Activated CD8-positive, alpha-beta memory T cell treated with anti-CD3 and anti-CD28 coated beads for 24 hours (primary cell): ENCODE measurements around the gene DENND6B.
A peak's percentile ranks its signal among the peaks of the same experiment; 100 is the strongest.
"Not testable (repeated sequence)": the region's sequence is repeated elsewhere in the genome, so short reads cannot be mapped to it uniquely, and the experiment has no call there.

Experiments
- DNase-seq: peaks from one replicate; pipeline ENCODE4 v3.0.0-alpha.2; 2020

The DENND6B gene

GRCh38 chr22:50284479-50284878 is 42.3 kb downstream of the DENND6B start:
- no peak for DNase-seq

- no peak for DNase-seq
Observed at GRCh38 chr22:50283821-50284220, 43.0 kb downstream of the DENND6B start.

GRCh38 chr22:50282361-50283155 is 44.3 kb downstream of the DENND6B start:
- DNase-seq: no peak

GRCh38 chr22:50281957-50282356 is 44.9 kb downstream of the DENND6B start:
- DNase-seq: no peak

- no peak for DNase-seq
Observed at GRCh38 chr22:50281384-50281760, 45.4 kb downstream of the DENND6B start.

- no peak for DNase-seq
Observed at GRCh38 chr22:50280708-50281383, 46.0 kb downstream of the DENND6B start.

GRCh38 chr22:50280022-50280707 is 46.6 kb downstream of the DENND6B start:
- no peak for DNase-seq

GRCh38 chr22:50278956-50279619 is 47.7 kb downstream of the DENND6B start:
- DNase-seq: no peak

- no peak for DNase-seq
Observed at GRCh38 chr22:50278461-50278860, 48.4 kb downstream of the DENND6B start.

GRCh38 chr22:50277761-50278160 is 49.1 kb downstream of the DENND6B start:
- DNase-seq: no peak

GRCh38 chr22:50276143-50276542 is 50.7 kb downstream of the DENND6B start:
- DNase-seq: no peak

GRCh38 chr22:50275181-50276055 is 51.4 kb downstream of the DENND6B start:
- DNase-seq: no peak

- DNase-seq: no peak
Observed at GRCh38 chr22:50274771-50275170, 52.0 kb downstream of the DENND6B start.

GRCh38 chr22:50274311-50274710 is 52.5 kb downstream of the DENND6B start:
- DNase-seq: no peak

GRCh38 chr22:50273781-50274180 is 53.0 kb downstream of the DENND6B start:
- not testable (repeated sequence) for DNase-seq

GRCh38 chr22:50273352-50273751 is 53.5 kb downstream of the DENND6B start:
- not testable (repeated sequence) for DNase-seq

GRCh38 chr22:50272044-50272802 is 54.6 kb downstream of the DENND6B start:
- no peak for DNase-seq

- no peak for DNase-seq
Observed at GRCh38 chr22:50271519-50271970, 55.3 kb downstream of the DENND6B start.

- DNase-seq: peak; percentile 86
Observed at GRCh38 chr22:50270666-50271394, 56.0 kb downstream of the DENND6B start.

GRCh38 chr22:50269970-50270665 is 56.7 kb downstream of the DENND6B start, which contains the start of gene MAPK11:
Gene MAPK11, minus strand, starts transcription at chr22:50270380. Its CDS starts 88 bp downstream, at chr22:50270292.
- peak; percentile 85 for DNase-seq
